ENCODE measurements around the gene ARSB. TPM values are rescaled to one million over a fixed set of nuclear protein-coding genes. Genes with fewer than 3 reads are reported as not detected.

Gene ARSB
- total RNA-seq, 1 experiment from 2014 or later = 11.4 TPM

GRCh38 chr5:78890667-78891379 is 94.3 kb downstream of the ARSB start:
- no peaks in the 10 kb centered on the region for H3K27me3 Mint-ChIP-seq (ENCODE audit: low read depth)
- no peak overlapping the region for H3K14ac ChIP-seq (ENCODE audit: insufficient read depth, low read length)
- no peak overlapping the region for H3K23ac ChIP-seq (ENCODE audit: insufficient read length, low read depth, low read length)
- H3K79me1 ChIP-seq (ENCODE audit: insufficient read depth, low read depth, low read length, poor library complexity, severe bottlenecking) = no peaks in the 10 kb centered on the region
- H4K91ac ChIP-seq (ENCODE audit: insufficient read length, low read depth, low read length) = no peak overlapping the region
- no peak overlapping the region for H2BK5ac ChIP-seq (ENCODE audit: insufficient read length, low read length)
- no peak for TF ChIP-seq CTCF (conservative IDR thresholded peaks at IDR 0.05)
- H2BK12ac ChIP-seq (ENCODE audit: insufficient read length, low read depth, low read length) = no peak overlapping the region
- no CpG with 5 or more reads among the region's 3 CpGs for WGBS (ENCODE audit: extremely low coverage, insufficient read length, low lambda C conversion rate)
- peaks cover 0 to 4% of the 10 kb centered on the region in 2 experiments; a peak in 2 of 4 replicates for H3K4me1 Mint-ChIP-seq
- H3K9me3 ChIP-seq (ENCODE audit: control insufficient read depth, low read depth, low read length) = no peaks in the 10 kb centered on the region
- H3K56ac ChIP-seq (ENCODE audit: insufficient read length, low read depth, low read length) = no peak overlapping the region
- no peak overlapping the region for H2BK20ac ChIP-seq (ENCODE audit: low read depth, low read length, poor library complexity, severe bottlenecking)
- H3K79me2 ChIP-seq (ENCODE audit: insufficient read depth, low read length) = no peaks in the 10 kb centered on the region
- no peak overlapping the region for H2AK5ac ChIP-seq (ENCODE audit: insufficient read length, low read length)
- H3K4me1 ChIP-seq (ENCODE audit: insufficient read depth, low read length) = no peaks in the 10 kb centered on the region; the same call in 1 of the 2 replicates
- H4K8ac ChIP-seq (replicated peaks; ENCODE audit: insufficient read length, low read depth, low read length) = no peak overlapping the region
- H3K23me2 ChIP-seq (ENCODE audit: insufficient read length, low read depth, low read length, poor library complexity, severe bottlenecking) = no peaks in the 10 kb centered on the region
- no peak overlapping the region for H3K27ac Mint-ChIP-seq
- no peak overlapping the region for H2BK120ac ChIP-seq (ENCODE audit: low read depth, low read length, poor library complexity, severe bottlenecking)
- H3K9me3 Mint-ChIP-seq = no peaks in the 10 kb centered on the region
- H3K4me2 ChIP-seq (ENCODE audit: insufficient read depth, insufficient read length, low read length) = no peak overlapping the region
- no peaks in the 10 kb centered on the region for H4K20me1 ChIP-seq (ENCODE audit: control insufficient read depth, insufficient read depth, insufficient read length)
- H3T11ph ChIP-seq (ENCODE audit: low read length) = no peak overlapping the region
- no peak overlapping the region for H2BK15ac ChIP-seq (ENCODE audit: low read depth, low read length)
- H3K9ac ChIP-seq (ENCODE audit: extremely low read depth, insufficient read length, low read length) = no peak overlapping the region
- no peaks in the 10 kb centered on the region for H3K27me3 ChIP-seq (ENCODE audit: insufficient read depth, low read length)
- H3K27ac ChIP-seq (ENCODE audit: insufficient read length, low read depth, low read length) = no peak overlapping the region
- H3K4me3 Mint-ChIP-seq = no peak overlapping the region
- H3K18ac ChIP-seq (ENCODE audit: insufficient read length, low read depth, low read length) = no peak overlapping the region
- no peak overlapping the region for H4K5ac ChIP-seq (ENCODE audit: insufficient read length, low read depth, low read length)
- H3K4ac ChIP-seq (ENCODE audit: low read depth, low read length) = no peak overlapping the region
- no peak overlapping the region for H2AFZ ChIP-seq (ENCODE audit: low read length)
- no peak for DNase-seq
- H3K36me3 Mint-ChIP-seq (ENCODE audit: insufficient read depth in 1 of 3, low read depth in 3 of 3) = no peaks in the 10 kb centered on the region

Data from H9 (cell line).